ENCODE results near the gene NDUFC2.
"Not testable (repeated sequence)": the region's sequence is repeated elsewhere in the genome, so short reads cannot be mapped to it uniquely, and the experiment has no call there.

The NDUFC2 gene

DNA sequence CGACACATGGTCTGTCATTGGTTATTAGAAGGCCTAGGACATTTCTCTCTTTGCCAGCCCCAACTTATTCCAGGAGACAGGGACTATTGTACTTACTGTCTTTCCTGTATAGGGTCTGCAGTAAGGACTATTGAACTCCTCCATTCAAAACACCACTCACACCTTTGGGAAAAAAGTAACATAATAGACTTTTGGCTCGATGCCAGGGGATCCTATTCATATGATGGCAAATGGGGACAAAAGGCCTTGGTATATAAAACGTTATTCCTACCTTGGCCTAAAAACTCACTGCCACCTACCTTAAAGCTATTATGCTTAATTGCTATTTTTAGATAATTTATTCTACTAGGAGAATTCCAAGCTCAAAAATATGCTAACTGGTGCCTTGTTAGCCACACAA, 6.3 kb upstream of the NDUFC2 start:
- H3K27ac ChIP-seq (ENCODE audit: poor library complexity, severe bottlenecking): no peak overlapping the region

DNA sequence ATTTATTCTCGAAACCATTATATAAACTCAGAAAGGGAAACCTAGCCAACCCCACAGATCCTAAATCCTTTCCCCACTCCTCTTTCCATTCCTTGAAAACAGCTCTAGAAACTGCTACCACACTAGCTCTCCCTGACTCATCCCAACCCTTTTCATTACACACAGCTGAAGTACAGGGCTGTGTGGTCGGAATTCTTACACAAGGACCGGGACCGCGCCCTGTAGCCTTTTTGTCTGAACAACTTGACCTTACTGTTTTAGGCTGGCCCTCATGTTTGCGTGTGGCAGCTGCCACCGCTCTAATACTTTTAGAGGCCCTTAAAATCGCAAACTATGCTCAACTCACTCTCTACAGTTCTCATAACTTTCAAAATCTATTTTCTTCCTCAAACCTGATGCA, 4.8 kb upstream of the NDUFC2 start:
- not testable (repeated sequence) for ATAC-seq (ENCODE audit: low read depth)

More for the DNA sequence above, 6.3 kb upstream of the NDUFC2 start:
- Histone ChIP-seq H3K4me1 (ENCODE audit: insufficient read depth, poor library complexity, severe bottlenecking) (no peaks in the 10 kb centered on the region), H3K4me3 (ENCODE audit: severe bottlenecking) (no peak overlapping the region), H3K9me3 (ENCODE audit: severe bottlenecking) (no peaks in the 10 kb centered on the region), H3K27me3 (ENCODE audit: insufficient read depth, poor library complexity, severe bottlenecking) (no peaks in the 10 kb centered on the region), H3K36me3 (ENCODE audit: low read depth) (no peaks in the 10 kb centered on the region)
- ATAC-seq (ENCODE audit: low read depth) (no peak), DNase-seq (ENCODE audit: low spot score) (no peak)
- TF ChIP-seq, protein P1, sequence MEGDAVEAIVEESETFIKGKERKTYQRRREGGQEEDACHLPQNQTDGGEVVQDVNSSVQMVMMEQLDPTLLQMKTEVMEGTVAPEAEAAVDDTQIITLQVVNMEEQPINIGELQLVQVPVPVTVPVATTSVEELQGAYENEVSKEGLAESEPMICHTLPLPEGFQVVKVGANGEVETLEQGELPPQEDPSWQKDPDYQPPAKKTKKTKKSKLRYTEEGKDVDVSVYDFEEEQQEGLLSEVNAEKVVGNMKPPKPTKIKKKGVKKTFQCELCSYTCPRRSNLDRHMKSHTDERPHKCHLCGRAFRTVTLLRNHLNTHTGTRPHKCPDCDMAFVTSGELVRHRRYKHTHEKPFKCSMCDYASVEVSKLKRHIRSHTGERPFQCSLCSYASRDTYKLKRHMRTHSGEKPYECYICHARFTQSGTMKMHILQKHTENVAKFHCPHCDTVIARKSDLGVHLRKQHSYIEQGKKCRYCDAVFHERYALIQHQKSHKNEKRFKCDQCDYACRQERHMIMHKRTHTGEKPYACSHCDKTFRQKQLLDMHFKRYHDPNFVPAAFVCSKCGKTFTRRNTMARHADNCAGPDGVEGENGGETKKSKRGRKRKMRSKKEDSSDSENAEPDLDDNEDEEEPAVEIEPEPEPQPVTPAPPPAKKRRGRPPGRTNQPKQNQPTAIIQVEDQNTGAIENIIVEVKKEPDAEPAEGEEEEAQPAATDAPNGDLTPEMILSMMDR (IDR thresholded peaks at IDR 0.05; ENCODE audit: poor library complexity, severe bottlenecking): no peak

DNA sequence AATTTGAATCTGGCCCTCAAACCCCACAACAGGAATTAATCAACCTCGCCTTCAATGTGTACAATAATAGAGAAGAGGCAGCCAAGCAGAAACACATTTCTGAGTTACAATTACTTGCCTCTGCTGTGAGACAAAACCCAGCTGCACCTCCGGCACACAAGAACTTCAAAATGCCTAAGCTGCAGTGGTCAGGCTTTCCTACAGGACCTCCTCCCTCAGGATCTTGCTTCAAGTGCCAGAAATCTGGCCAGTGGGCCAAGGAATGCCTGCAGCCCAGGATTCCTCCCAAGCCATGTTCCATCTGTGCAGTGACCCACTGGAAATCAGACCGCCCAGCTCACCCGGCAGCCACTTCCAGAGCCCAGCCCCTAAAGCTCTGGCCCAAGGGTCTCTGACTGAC, 3.4 kb upstream of the NDUFC2 start:
- Histone ChIP-seq H3K9me3 (ENCODE audit: severe bottlenecking) (no peaks in the 10 kb centered on the region), H3K27me3 (ENCODE audit: insufficient read depth, poor library complexity, severe bottlenecking) (no peaks in the 10 kb centered on the region), H3K4me3 (ENCODE audit: severe bottlenecking) (no peak overlapping the region), H3K4me1 (ENCODE audit: insufficient read depth, poor library complexity, severe bottlenecking) (no peaks in the 10 kb centered on the region), H3K27ac (ENCODE audit: poor library complexity, severe bottlenecking) (no peak overlapping the region), H3K36me3 (ENCODE audit: low read depth) (no peaks in the 10 kb centered on the region)
- DNase-seq (ENCODE audit: low spot score): no peak
- TF ChIP-seq, protein P1 (IDR thresholded peaks at IDR 0.05; ENCODE audit: poor library complexity, severe bottlenecking): no peak
- ATAC-seq (ENCODE audit: low read depth): no peak

More for the DNA sequence above, 4.8 kb upstream of the NDUFC2 start:
- not testable (repeated sequence) for H3K9me3 ChIP-seq (ENCODE audit: severe bottlenecking); DNase-seq (ENCODE audit: low spot score); H3K36me3 ChIP-seq (ENCODE audit: low read depth); H3K4me3 ChIP-seq (ENCODE audit: severe bottlenecking); H3K27me3 ChIP-seq (ENCODE audit: insufficient read depth, poor library complexity, severe bottlenecking); H3K4me1 ChIP-seq (ENCODE audit: insufficient read depth, poor library complexity, severe bottlenecking); H3K27ac ChIP-seq (ENCODE audit: poor library complexity, severe bottlenecking)

DNA sequence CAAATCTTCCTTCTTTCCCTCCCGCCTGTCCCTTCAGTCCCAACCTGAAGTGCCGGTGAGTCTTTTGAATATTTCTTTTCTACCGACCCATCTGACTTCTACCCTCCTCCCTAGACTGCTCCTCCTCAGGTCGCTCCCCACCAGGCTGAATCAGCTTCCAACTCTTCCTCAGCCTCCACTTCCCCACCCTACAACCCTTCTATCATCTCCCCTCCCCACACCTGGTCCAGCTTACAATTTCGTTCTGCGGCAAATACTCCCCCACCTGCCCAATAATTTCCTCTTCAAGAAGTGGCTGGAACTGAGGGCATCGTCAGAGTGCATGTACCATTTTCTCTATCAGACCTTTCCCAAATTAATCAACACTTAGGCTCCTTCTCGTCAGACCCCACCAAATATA, 2.5 kb upstream of the NDUFC2 start:
- no peak for ATAC-seq (ENCODE audit: low read depth)
- Histone ChIP-seq H3K27me3 (ENCODE audit: insufficient read depth, poor library complexity, severe bottlenecking) (no peaks in the 10 kb centered on the region), H3K27ac (ENCODE audit: poor library complexity, severe bottlenecking) (no peak overlapping the region), H3K4me1 (ENCODE audit: insufficient read depth, poor library complexity, severe bottlenecking) (no peaks in the 10 kb centered on the region), H3K4me3 (ENCODE audit: severe bottlenecking) (no peak overlapping the region), H3K9me3 (ENCODE audit: severe bottlenecking) (no peaks in the 10 kb centered on the region), H3K36me3 (ENCODE audit: low read depth) (no peaks in the 10 kb centered on the region)
- TF ChIP-seq, protein P1 (IDR thresholded peaks at IDR 0.05; ENCODE audit: poor library complexity, severe bottlenecking): no peak
- no peak for DNase-seq (ENCODE audit: low spot score)

DNA sequence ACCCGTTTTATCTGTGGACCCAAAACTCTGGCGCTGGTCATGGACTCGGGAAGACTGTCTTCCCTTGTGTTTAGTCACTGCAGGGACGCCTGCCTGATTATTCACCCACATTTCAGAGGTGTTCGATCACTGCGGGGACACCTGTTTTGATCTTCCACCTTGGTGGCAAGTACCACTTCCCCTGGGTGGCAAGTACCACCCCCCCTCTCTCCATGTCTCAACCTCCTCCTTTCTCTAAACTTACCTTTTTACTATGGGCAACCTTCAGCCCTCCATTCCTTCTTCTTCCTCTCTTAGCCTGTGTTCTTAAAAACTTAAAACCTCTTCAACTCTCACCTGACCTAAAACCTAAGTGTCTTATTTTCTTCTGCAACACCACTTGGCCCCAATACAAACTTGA, 1.9 kb upstream of the NDUFC2 start:
- no peaks in the 10 kb centered on the region for H3K4me1 ChIP-seq (ENCODE audit: insufficient read depth, poor library complexity, severe bottlenecking)
- DNase-seq (ENCODE audit: low spot score): no peak

More for the DNA sequence above, 1.9 kb upstream of the NDUFC2 start:
- Histone ChIP-seq H3K9me3 (ENCODE audit: severe bottlenecking) (no peaks in the 10 kb centered on the region), H3K27ac (ENCODE audit: poor library complexity, severe bottlenecking) (no peak overlapping the region), H3K27me3 (ENCODE audit: insufficient read depth, poor library complexity, severe bottlenecking) (no peaks in the 10 kb centered on the region), H3K36me3 (ENCODE audit: low read depth) (no peaks in the 10 kb centered on the region), H3K4me3 (ENCODE audit: severe bottlenecking) (no peak overlapping the region)
- TF ChIP-seq, protein P1 (IDR thresholded peaks at IDR 0.05; ENCODE audit: poor library complexity, severe bottlenecking): no peak
- no peak for ATAC-seq (ENCODE audit: low read depth)
